Renal cortex interstitium (tissue), 11 donors: ENCODE data around the gene SOX8. TPM values are rescaled to one million over a fixed set of nuclear protein-coding genes. Genes with fewer than 3 reads are reported as not detected.
"Not testable (repeated sequence)": the region's sequence is repeated elsewhere in the genome, so short reads cannot be mapped to it uniquely, and the experiment has no call there.

ENCODE experiments used
- DNase-seq, 11 donors: peaks; one replicate each; pipeline ENCODE4 v3.0.0-alpha.2; 2013; ENCODE audit warnings: low read depth in 9 of 11, low spot score in 4 of 11; ENCODE audit errors: extremely low read depth in 1 of 11
- polyA plus RNA-seq, 3 donors: library from polyadenylated mRNA; unstranded; fragments of 120-200 nt; gene quantifications; one replicate each; pipeline ENCODE4 v1.2.1, GENCODE V29; 2013; ENCODE audit not compliant: insufficient read length in 3 of 3

The SOX8 gene
- polyA plus RNA-seq, 3 donors, result 2.9 to 4.7 (median 3.4) TPM

GRCh38 chr16:1012722-1013592 is 31.4 kb downstream of the SOX8 start:
- DNase-seq, result no peak

GRCh38 chr16:1013593-1013900 is 32.0 kb downstream of the SOX8 start:
- no peak for DNase-seq

- no peak for DNase-seq
These were observed 32.7 kb downstream of the SOX8 start for GRCh38 chr16:1014221-1014620.

- no peak for DNase-seq
These were observed 33.4 kb downstream of the SOX8 start for GRCh38 chr16:1014771-1015495.

GRCh38 chr16:1018447-1019198 is 37.1 kb downstream of the SOX8 start:
- no peak for DNase-seq

- DNase-seq, result no peak
These were observed 37.9 kb downstream of the SOX8 start for GRCh38 chr16:1019231-1020090.

GRCh38 chr16:1020091-1020399 is 38.5 kb downstream of the SOX8 start:
- no peak for DNase-seq

- no peak for DNase-seq
These were observed 39.0 kb downstream of the SOX8 start for GRCh38 chr16:1020591-1020990.

- no peak for DNase-seq
These were observed 40.1 kb downstream of the SOX8 start for GRCh38 chr16:1021553-1022160.

GRCh38 chr16:1022466-1022865 is 40.9 kb downstream of the SOX8 start:
- no peak for DNase-seq

- no peak for DNase-seq
These were observed 42.6 kb downstream of the SOX8 start for GRCh38 chr16:1024138-1024537.

- not testable (repeated sequence) for DNase-seq
These were observed 43.7 kb downstream of the SOX8 start for GRCh38 chr16:1025183-1025809.

- no peak for DNase-seq
These were observed 44.6 kb downstream of the SOX8 start for GRCh38 chr16:1026057-1026783.

- no peak for DNase-seq
These were observed 45.4 kb downstream of the SOX8 start for GRCh38 chr16:1026784-1027500.

- DNase-seq, result no peak
These were observed 45.9 kb downstream of the SOX8 start for GRCh38 chr16:1027501-1027815.

GRCh38 chr16:1028056-1028455 is 46.5 kb downstream of the SOX8 start:
- no peak for DNase-seq

- no peak for DNase-seq
These were observed 47.1 kb downstream of the SOX8 start for GRCh38 chr16:1028524-1029258.
